Esophagus muscularis mucosa (tissue), 3 donors: ENCODE results near the gene NR2F6.

ENCODE experiments used
- POLR2A ChIP-seq: fragments of 450-650 bp; IDR thresholded peaks from one replicate; pipeline ENCODE4 v1.6.1; 2017; ENCODE audit warnings: antibody characterized with exemption, moderate library complexity, mild to moderate bottlenecking, low read depth
- TF ChIP-seq, protein P1 (sequence below), 3 experiments: fragments of 200-600 bp in 2 of 3; fragments of 450-650 bp in 1 of 3; sonication (generic) in 2 of 3; IDR thresholded peaks; one replicate each; pipeline ENCODE4 v1.5.1; 2017 to 2019; ENCODE audit warnings: antibody characterized with exemption in 3 of 3, mild to moderate bottlenecking in 2 of 3, moderate library complexity in 1 of 3

DNA sequence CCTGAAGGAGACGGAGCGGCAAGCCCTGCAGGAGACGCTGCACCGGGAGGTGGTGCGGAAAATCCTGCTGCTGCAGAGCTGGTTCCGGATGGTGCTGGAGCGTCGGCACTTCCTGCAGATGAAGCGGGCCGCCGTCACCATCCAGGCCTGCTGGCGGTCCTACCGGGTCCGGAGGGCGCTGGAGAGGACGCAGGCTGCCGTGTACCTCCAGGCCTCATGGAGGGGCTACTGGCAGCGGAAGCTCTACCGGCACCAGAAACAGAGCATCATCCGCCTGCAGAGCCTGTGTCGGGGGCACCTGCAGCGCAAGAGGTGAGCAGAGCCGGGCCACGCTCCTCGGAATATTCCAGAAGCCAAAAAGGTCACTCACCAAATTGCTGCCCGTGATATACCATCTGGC lies 53.0 kb downstream of the NR2F6 start:
- no peak for TF ChIP-seq POLR2A
- TF ChIP-seq, protein P1, sequence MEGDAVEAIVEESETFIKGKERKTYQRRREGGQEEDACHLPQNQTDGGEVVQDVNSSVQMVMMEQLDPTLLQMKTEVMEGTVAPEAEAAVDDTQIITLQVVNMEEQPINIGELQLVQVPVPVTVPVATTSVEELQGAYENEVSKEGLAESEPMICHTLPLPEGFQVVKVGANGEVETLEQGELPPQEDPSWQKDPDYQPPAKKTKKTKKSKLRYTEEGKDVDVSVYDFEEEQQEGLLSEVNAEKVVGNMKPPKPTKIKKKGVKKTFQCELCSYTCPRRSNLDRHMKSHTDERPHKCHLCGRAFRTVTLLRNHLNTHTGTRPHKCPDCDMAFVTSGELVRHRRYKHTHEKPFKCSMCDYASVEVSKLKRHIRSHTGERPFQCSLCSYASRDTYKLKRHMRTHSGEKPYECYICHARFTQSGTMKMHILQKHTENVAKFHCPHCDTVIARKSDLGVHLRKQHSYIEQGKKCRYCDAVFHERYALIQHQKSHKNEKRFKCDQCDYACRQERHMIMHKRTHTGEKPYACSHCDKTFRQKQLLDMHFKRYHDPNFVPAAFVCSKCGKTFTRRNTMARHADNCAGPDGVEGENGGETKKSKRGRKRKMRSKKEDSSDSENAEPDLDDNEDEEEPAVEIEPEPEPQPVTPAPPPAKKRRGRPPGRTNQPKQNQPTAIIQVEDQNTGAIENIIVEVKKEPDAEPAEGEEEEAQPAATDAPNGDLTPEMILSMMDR (IDR thresholded peaks at IDR 0.05) = no peak
